Bronchial smooth muscle cell (primary cell): ENCODE measurements around the gene BHLHE23. TPM values are rescaled to one million over a fixed set of nuclear protein-coding genes. Genes with fewer than 3 reads are reported as not detected.

Experiments used
- total RNA-seq: library from RNA; depleted of rRNA; stranded (reverse); fragments of >200 nt; gene quantifications from 2 replicates; pipeline ENCODE4 v1.2.1, GENCODE V29; 2014

Gene BHLHE23
- total RNA-seq, result not detected in 2 replicates

GRCh38 chr20:63006540-63007359 is at the start of gene BHLHE23:
Gene BHLHE23 (minus strand): TSS chr20:63006964. CDS start chr20:63006774, 190 bp downstream.

Other genes starting within 250 kb of the BHLHE23 start
- gene MRGBP, start 210.5 kb downstream of the BHLHE23 start, total RNA-seq, result 13.6 and 13.8 TPM in 2 replicates
- 34.8 and 35.9 TPM in 2 replicates for gene OGFR, start 202.1 kb downstream of the BHLHE23 start, total RNA-seq
- 0.52 and 1.1 TPM in 2 replicates for gene COL9A3, start 189.9 kb downstream of the BHLHE23 start, total RNA-seq
- 11.7 and 14.3 TPM in 2 replicates for gene TCFL5, start 145.1 kb downstream of the BHLHE23 start, total RNA-seq
- 27.3 and 31.4 TPM in 2 replicates for gene DIDO1, start 80.5 kb downstream of the BHLHE23 start, total RNA-seq
- 30.6 and 31.3 TPM in 2 replicates for gene GID8, start 68.8 kb downstream of the BHLHE23 start, total RNA-seq
- gene SLC17A9, start 54.3 kb downstream of the BHLHE23 start, total RNA-seq, result 2.0 and 6.5 TPM in 2 replicates
- gene YTHDF1, start 209.2 kb upstream of the BHLHE23 start, total RNA-seq, result 11.2 and 13.1 TPM in 2 replicates
- 0.32 TPM in 1 of 2 replicates, not detected in the other for gene BIRC7, start 228.9 kb upstream of the BHLHE23 start, total RNA-seq
- not detected in 2 replicates for gene NKAIN4, start 247.5 kb upstream of the BHLHE23 start, total RNA-seq